Activated gamma-delta T cell treated with Interleukin-2 at 50 U/mL for 16 hours (primary cell): ENCODE data around the gene CAPN1.

ENCODE experiments used
- DNase-seq: peaks from one replicate; pipeline ENCODE4 v3.0.0-alpha.2; 2020

Gene CAPN1

GRCh38 chr11:65204646-65205601, 23.2 kb downstream of the CAPN1 start:
- DNase-seq = peak; percentile 40

GRCh38 chr11:65205602-65205967, 23.9 kb downstream of the CAPN1 start:
- no peak for DNase-seq

GRCh38 chr11:65206441-65206841, 24.7 kb downstream of the CAPN1 start:
- DNase-seq = no peak

GRCh38 chr11:65206901-65207300, 25.2 kb downstream of the CAPN1 start:
- DNase-seq = no peak

GRCh38 chr11:65207918-65208784, 26.4 kb downstream of the CAPN1 start:
- DNase-seq = no peak

GRCh38 chr11:65208785-65209710, 27.3 kb downstream of the CAPN1 start:
- no peak for DNase-seq

GRCh38 chr11:65209711-65210360, 28.1 kb downstream of the CAPN1 start:
- no peak for DNase-seq

GRCh38 chr11:65210361-65210731, 28.6 kb downstream of the CAPN1 start:
- DNase-seq = no peak

GRCh38 chr11:65210748-65211147, 29.0 kb downstream of the CAPN1 start:
- no peak for DNase-seq

- no peak for DNase-seq
These were observed 29.8 kb downstream of the CAPN1 start for GRCh38 chr11:65211293-65212105.

- DNase-seq = no peak
These were observed 30.6 kb downstream of the CAPN1 start for GRCh38 chr11:65212226-65212801.

GRCh38 chr11:65213322-65214211, 31.8 kb downstream of the CAPN1 start:
- DNase-seq = peak; percentile 44

GRCh38 chr11:65214212-65214845, 32.6 kb downstream of the CAPN1 start:
- no peak for DNase-seq

- no peak for DNase-seq
These were observed 33.8 kb downstream of the CAPN1 start for GRCh38 chr11:65215441-65216076.

GRCh38 chr11:65216830-65217229, 35.1 kb downstream of the CAPN1 start:
- no peak for DNase-seq

- no peak for DNase-seq
These were observed 36.0 kb downstream of the CAPN1 start for GRCh38 chr11:65217441-65218423.

- DNase-seq = no peak
These were observed 36.7 kb downstream of the CAPN1 start for GRCh38 chr11:65218446-65218845.

GRCh38 chr11:65219930-65220213, 38.1 kb downstream of the CAPN1 start:
- DNase-seq = no peak
